Measurements from ENCODE around the gene IFNL2. TPM values are rescaled to one million over a fixed set of nuclear protein-coding genes. Genes with fewer than 3 reads are reported as not detected.

IFNL2 gene
- total and polyA plus RNA-seq, 2 of the 4 experiments (the other 2 are of a cell fraction): not detected

DNA sequence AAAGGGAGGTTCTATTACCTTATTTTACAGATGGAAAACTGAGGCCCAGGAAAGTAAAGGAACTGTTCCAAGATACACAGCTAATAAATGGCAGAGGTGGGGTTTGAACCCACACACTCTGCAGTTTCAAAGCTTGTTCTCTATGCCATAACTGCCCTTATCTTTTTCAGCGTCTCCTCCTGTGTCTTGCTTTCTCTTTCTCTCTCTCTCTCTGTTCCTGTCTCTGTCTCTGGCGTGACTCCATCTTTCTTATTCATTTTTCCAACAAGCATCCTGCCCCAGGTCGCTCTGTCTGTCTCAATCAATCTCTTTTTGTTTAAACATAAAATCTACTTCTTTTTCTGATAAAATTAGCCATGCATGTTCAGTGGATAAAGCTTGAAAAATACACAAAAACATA lies 16.4 kb upstream of the IFNL2 start:
- TF ChIP-seq RFX5 (IDR thresholded peaks at IDR 0.05; ENCODE audit: low read depth, low read length): no peak
- TF ChIP-seq, protein P1, sequence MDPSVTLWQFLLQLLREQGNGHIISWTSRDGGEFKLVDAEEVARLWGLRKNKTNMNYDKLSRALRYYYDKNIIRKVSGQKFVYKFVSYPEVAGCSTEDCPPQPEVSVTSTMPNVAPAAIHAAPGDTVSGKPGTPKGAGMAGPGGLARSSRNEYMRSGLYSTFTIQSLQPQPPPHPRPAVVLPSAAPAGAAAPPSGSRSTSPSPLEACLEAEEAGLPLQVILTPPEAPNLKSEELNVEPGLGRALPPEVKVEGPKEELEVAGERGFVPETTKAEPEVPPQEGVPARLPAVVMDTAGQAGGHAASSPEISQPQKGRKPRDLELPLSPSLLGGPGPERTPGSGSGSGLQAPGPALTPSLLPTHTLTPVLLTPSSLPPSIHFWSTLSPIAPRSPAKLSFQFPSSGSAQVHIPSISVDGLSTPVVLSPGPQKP (IDR thresholded peaks at IDR 0.05; ENCODE audit: borderline replicate concordance, low read depth, low read length): no peak
- TF ChIP-seq RCOR1 (IDR thresholded peaks at IDR 0.05; ENCODE audit: insufficient replicate concordance, low read length): no peak
- TF ChIP-seq CEBPB (IDR thresholded peaks at IDR 0.05; ENCODE audit: low read depth, low read length): no peak
- no peak for TF ChIP-seq MAZ (IDR thresholded peaks at IDR 0.05; ENCODE audit: borderline replicate concordance, low read depth, low read length)
- TF ChIP-seq MXI1 (IDR thresholded peaks at IDR 0.05; ENCODE audit: borderline replicate concordance, low read depth, low read length): no peak
- no peak for TF ChIP-seq RAD21 (IDR thresholded peaks at IDR 0.05; ENCODE audit: low read length)
- no peak for TF ChIP-seq BHLHE40 (IDR thresholded peaks at IDR 0.05; ENCODE audit: low read depth, low read length)
- TF ChIP-seq, protein P2, sequence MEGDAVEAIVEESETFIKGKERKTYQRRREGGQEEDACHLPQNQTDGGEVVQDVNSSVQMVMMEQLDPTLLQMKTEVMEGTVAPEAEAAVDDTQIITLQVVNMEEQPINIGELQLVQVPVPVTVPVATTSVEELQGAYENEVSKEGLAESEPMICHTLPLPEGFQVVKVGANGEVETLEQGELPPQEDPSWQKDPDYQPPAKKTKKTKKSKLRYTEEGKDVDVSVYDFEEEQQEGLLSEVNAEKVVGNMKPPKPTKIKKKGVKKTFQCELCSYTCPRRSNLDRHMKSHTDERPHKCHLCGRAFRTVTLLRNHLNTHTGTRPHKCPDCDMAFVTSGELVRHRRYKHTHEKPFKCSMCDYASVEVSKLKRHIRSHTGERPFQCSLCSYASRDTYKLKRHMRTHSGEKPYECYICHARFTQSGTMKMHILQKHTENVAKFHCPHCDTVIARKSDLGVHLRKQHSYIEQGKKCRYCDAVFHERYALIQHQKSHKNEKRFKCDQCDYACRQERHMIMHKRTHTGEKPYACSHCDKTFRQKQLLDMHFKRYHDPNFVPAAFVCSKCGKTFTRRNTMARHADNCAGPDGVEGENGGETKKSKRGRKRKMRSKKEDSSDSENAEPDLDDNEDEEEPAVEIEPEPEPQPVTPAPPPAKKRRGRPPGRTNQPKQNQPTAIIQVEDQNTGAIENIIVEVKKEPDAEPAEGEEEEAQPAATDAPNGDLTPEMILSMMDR (conservative IDR thresholded peaks at IDR 0.05; ENCODE audit: low read depth, low read length): no peak
- no peak for TF ChIP-seq CHD1 (IDR thresholded peaks at IDR 0.05; ENCODE audit: low read depth, low read length)
- no peak for TF ChIP-seq SMC3 (IDR thresholded peaks at IDR 0.05; ENCODE audit: low read depth, low read length)
- TF ChIP-seq NFE2L2 (IDR thresholded peaks at IDR 0.05; ENCODE audit: low read depth, low read length): no peak
- no peak for TF ChIP-seq POLR2A (IDR thresholded peaks at IDR 0.05; ENCODE audit: low read depth, low read length)
- TF ChIP-seq MAFK (IDR thresholded peaks at IDR 0.05; ENCODE audit: low read depth, low read length): no peak
- TF ChIP-seq, protein P3, sequence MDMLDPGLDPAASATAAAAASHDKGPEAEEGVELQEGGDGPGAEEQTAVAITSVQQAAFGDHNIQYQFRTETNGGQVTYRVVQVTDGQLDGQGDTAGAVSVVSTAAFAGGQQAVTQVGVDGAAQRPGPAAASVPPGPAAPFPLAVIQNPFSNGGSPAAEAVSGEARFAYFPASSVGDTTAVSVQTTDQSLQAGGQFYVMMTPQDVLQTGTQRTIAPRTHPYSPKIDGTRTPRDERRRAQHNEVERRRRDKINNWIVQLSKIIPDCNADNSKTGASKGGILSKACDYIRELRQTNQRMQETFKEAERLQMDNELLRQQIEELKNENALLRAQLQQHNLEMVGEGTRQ (IDR thresholded peaks at IDR 0.05; ENCODE audit: low read depth, low read length): no peak
- TF ChIP-seq FOS (IDR thresholded peaks at IDR 0.05; ENCODE audit: low read depth, low read length): no peak
- no peak overlapping the region for H4K5ac ChIP-seq (ENCODE audit: low read depth, low read length)
- DNase-seq (no peak), ATAC-seq (ENCODE audit: low read depth) (no peak)
- H2BK120ac ChIP-seq (ENCODE audit: low read depth, low read length): no peak overlapping the region
- no peaks in the 10 kb centered on the region for H3K79me1 ChIP-seq (ENCODE audit: low read depth in 1 of 2, low read length in 2 of 2)
- BruUV-seq (replicated peaks): no TSS peak
- H3K4me1 ChIP-seq (ENCODE audit: control insufficient read depth, insufficient read depth, low read length): no peaks in the 10 kb centered on the region
- no peak overlapping the region for H3K56ac ChIP-seq (ENCODE audit: extremely low read depth, insufficient read depth, low read length)
- H3K23ac ChIP-seq (ENCODE audit: low read depth, low read length): no peak overlapping the region
- H4K8ac ChIP-seq (ENCODE audit: low read depth in 2 of 2, low read length in 2 of 2): no peak overlapping the region
- no peaks in the 10 kb centered on the region for H4K20me1 ChIP-seq (ENCODE audit: insufficient read depth, low read length)
- WGBS, 2 experiments (ENCODE audit: extremely low coverage in 2 of 2, insufficient read length in 1 of 2): no CpG with 5 or more reads among the region's 3 CpGs
- H4K91ac ChIP-seq (ENCODE audit: insufficient read depth, low read depth, low read length): no peak overlapping the region
- H2BK15ac ChIP-seq (ENCODE audit: low read depth, low read length): no peak overlapping the region
- H3K9me1 ChIP-seq (ENCODE audit: insufficient read depth, low read length): no peaks in the 10 kb centered on the region
- H2AFZ ChIP-seq (replicated peaks; ENCODE audit: low read length, poor library complexity): no peak overlapping the region
- POLR2A ChIA-PET (ENCODE audit: unreplicated experiment): no interaction called here
- H3K14ac ChIP-seq (replicated peaks; ENCODE audit: low read depth, low read length): no peak overlapping the region
- in situ Hi-C loops (cut with MboI; ENCODE audit: low sequenced_read_pairs): no loop called here
- no peak overlapping the region for H3K4me2 ChIP-seq (ENCODE audit: low read depth, low read length)
- no peak overlapping the region for H3K4me3 ChIP-seq (ENCODE audit: insufficient read depth, low read depth, low read length)
- dilution Hi-C loops (cut with HindIII; ENCODE audit: low sequenced_read_pairs, unreplicated experiment): no loop called here
- peaks cover 1% of the 10 kb centered on the region; the same call in 1 of the 2 replicates for H3K9me3 ChIP-seq (ENCODE audit: control insufficient read depth, insufficient read depth, low read length)
- peaks cover 60% of the 10 kb centered on the region for H3K27me3 ChIP-seq (ENCODE audit: control insufficient read depth, insufficient read depth, low read length)
- H2AK5ac ChIP-seq (ENCODE audit: low read depth, low read length): no peak overlapping the region
- intact Hi-C loops (cut with micrococcal nuclease): no loop called here
- H3K18ac ChIP-seq (ENCODE audit: low read depth, low read length): no peak overlapping the region
- H2BK20ac ChIP-seq (ENCODE audit: low read depth, low read length): no peak overlapping the region
- no peaks in the 10 kb centered on the region for H3K36me3 ChIP-seq (ENCODE audit: control insufficient read depth, insufficient read depth, low read length)
- H3K27ac ChIP-seq (ENCODE audit: insufficient read depth, low read length): no peak overlapping the region
- no peak overlapping the region for H2BK5ac ChIP-seq (ENCODE audit: low read depth, low read length, poor library complexity, severe bottlenecking)
- CTCF ChIA-PET: no interaction called here
- H3K4ac ChIP-seq (ENCODE audit: low read depth, low read length): no peak overlapping the region
- no peak overlapping the region for H2AK9ac ChIP-seq (replicated peaks; ENCODE audit: low read depth, low read length, poor library complexity)
- H3K9ac ChIP-seq (ENCODE audit: low read depth, low read length): no peak overlapping the region
